Esophagus squamous epithelium (tissue), 4 donors: ENCODE data around the gene MTX1.

ENCODE experiments used
- POLR2A ChIP-seq, 4 donors: fragments of 450-650 bp; IDR thresholded peaks; one replicate each; pipeline ENCODE4 v1.6.1; 2017; ENCODE audit warnings: antibody characterized with exemption in 4 of 4, mild to moderate bottlenecking in 4 of 4, moderate library complexity in 3 of 4
- TF ChIP-seq, protein P1 (sequence below), 6 experiments: fragments of 450-650 bp in 4 of 6; fragments of 200-600 bp in 2 of 6; sonication (generic) in 2 of 6; IDR thresholded peaks; one replicate each; pipeline ENCODE4 v1.5.1; 2016 to 2019; ENCODE audit warnings: antibody characterized with exemption in 6 of 6, mild to moderate bottlenecking in 4 of 6, moderate library complexity in 4 of 6

DNA sequence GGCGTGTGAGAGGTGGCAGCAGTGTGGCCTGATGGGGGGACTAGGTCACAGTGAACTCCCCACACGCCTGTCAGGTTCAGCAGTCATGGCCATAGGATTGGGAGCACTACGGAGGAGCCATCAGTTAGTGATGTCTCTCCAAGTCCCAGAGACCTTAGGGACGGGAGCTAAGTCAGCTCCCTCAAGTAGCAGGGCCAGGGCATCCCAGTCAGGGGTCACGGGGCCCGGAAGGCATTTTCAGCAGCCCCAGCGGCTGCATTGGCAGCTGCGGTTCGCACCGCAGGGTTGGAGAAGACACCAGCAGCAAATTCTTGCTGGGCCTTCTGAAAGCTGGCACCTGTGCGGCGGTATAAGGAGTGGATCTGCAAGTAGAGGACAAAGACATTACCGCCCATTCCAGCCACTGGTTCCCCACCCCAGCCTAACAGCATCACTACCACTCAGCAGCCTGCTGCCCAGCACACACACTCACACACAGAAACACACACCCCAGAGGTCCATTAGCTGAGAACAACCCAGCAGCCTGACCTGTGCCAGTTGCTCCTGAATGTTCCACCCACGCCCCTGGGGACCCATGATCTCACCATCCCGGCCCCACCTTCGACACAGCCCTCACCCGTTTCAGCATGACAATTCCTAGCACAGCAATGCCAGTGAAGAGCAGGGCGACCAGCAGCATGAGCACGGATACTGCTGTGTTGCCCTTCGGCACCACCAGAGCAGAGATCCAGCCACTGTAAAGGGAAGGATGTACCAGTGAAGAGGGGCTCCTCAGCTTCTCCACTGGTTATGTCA lies 47.8 kb downstream of the MTX1 start:
- no peak for TF ChIP-seq POLR2A (IDR thresholded peaks at IDR 0.05)
- TF ChIP-seq, protein P1, sequence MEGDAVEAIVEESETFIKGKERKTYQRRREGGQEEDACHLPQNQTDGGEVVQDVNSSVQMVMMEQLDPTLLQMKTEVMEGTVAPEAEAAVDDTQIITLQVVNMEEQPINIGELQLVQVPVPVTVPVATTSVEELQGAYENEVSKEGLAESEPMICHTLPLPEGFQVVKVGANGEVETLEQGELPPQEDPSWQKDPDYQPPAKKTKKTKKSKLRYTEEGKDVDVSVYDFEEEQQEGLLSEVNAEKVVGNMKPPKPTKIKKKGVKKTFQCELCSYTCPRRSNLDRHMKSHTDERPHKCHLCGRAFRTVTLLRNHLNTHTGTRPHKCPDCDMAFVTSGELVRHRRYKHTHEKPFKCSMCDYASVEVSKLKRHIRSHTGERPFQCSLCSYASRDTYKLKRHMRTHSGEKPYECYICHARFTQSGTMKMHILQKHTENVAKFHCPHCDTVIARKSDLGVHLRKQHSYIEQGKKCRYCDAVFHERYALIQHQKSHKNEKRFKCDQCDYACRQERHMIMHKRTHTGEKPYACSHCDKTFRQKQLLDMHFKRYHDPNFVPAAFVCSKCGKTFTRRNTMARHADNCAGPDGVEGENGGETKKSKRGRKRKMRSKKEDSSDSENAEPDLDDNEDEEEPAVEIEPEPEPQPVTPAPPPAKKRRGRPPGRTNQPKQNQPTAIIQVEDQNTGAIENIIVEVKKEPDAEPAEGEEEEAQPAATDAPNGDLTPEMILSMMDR (IDR thresholded peaks at IDR 0.05), result no peak
